Measurements from ENCODE around the gene NPTN. TPM values are rescaled to one million over a fixed set of nuclear protein-coding genes. Genes with fewer than 3 reads are reported as not detected.
"Not testable (repeated sequence)": the region's sequence is repeated elsewhere in the genome, so short reads cannot be mapped to it uniquely, and the experiment has no call there.

The NPTN gene
- total RNA-seq, 1 experiment from 2014 or later: 111 TPM

DNA sequence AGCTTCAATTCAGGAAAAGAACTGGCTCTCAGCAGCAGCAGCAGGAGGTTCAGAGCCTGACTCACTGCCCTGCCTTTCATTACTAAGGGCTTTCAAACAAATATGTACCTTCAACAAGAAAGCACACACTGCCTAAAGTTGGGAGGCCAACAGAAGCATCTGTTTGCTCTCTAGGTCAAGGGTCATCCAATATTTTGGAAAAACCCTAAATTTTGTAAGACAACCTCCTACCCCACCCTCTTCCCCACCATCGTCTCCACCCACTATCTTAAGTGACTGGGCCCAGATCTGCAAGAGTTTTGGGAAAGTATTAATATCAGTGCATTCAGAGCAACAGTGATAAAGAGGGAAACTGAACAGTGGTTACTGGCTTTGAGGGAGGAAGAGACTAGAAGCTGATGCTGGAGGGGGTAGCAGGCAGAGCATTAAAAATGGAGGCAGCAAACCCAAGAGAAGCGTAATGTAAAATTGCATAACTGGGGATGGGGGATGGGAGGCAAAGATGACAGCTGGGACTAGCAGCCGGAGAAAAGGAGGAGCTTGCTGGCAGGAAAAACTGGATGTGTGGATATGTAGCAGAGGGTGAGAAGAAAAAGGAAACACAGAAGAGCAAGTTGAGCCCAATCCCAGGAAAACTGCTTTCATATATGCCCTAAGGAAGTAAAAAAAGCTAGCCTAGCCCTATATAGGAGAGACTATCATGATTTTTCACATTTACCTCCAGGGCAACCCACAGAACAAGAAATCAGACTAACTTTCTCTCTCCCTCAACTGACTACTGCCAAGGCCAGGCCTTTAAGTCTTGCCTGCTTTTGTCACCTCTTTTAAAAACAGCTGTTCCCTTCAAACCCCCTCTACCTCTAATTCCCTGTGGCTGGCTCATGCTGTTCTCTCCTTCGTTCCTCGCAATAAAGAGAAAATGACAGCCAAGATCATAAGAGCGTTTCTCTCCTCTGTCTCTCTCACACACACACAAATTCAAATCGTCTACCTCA lies 31.4 kb downstream of the NPTN start:
- DNase-seq (ENCODE audit: low read depth): peak; percentile 88

DNA sequence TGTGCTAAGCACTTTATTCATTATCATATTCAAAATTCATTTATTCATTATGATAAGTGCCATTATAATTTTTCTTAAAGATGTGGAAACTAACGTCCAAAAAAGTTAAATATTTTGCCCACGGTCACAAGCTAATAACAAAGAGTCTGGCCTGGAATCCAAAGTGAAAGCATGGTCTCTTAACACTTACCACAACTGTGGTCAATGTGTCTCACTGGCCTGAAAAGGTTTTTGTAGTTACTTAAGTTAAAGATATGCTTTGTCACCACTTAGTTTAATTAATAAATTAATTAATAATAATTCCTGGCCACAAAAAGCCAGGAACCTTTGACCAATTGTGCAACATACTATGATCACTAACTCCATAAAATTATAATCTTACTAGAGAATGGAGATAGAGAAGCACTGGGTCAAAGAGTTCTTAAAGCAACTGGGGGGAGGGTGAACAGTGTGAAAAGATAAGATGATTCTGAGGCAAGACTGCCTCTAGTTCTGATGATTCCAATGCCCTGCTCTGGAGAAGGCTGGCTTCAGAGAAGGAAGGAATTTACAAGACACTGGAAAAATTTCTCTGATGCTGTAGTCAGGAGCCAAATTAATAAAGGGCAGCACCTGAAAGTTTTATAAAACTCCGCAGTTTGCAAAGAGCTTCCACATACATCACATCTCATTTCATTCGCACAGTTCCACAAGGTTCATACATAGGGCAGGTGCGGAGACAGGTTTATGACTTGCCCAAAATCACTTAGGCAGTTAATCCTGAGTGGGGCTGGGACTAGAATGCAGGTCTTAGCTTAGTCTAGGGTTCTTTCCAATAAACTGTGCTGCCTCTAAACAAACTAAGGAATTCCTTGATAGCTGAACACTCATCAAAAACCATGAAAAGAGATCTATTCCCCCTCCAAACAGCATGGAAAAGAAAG lies 32.5 kb downstream of the NPTN start:
- no peak for DNase-seq (ENCODE audit: low read depth)

DNA sequence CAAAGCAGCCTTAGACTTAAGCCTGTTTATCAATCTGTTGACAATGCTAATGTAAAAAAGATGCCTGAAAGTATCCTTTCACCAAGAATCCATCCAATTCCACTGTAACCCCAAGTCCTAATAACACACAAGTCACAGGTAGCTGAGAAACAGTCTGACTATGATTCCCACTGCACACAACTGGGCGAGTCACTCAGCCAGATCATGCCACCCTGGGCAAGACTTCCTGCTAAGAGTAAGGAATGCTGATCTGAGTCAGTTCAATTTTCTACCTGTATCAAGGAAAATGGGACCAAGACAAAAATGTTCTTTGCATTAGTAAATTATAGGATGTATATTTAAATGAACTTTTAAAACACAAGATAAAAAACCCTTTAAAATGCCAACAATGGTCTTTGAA lies 33.3 kb downstream of the NPTN start:
- peak; percentile 60 for DNase-seq (ENCODE audit: low read depth)

DNA sequence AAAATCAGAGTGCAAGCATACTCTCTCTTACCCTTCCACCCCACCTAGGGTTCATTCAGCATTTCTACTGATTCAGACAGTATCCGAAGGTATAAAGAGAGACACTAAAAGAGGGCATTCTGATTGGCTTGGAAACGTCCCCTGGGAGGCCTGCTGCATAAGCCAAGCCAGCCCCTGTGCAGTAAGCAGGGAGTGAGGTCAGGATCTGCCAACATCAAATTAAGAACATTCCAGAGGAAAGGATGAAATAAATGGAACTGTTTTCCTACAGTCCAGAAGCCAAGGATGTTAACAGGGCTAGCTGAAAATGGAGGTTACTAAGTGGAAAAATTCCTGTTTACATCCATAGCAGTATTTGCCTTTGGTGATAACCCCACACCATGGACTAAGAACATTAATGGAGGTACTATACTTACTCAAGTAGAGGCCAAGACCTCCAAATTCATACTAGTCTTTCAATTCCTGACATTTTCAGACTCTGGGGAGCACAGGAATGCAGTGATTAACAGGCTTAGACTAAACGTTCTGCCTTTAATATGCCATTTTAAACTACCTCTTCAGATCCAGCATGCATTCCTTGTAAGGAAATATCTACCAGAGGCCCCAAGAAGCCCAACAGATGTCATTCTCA lies 34.5 kb downstream of the NPTN start:
- DNase-seq (ENCODE audit: low read depth): peak; percentile 25

DNA sequence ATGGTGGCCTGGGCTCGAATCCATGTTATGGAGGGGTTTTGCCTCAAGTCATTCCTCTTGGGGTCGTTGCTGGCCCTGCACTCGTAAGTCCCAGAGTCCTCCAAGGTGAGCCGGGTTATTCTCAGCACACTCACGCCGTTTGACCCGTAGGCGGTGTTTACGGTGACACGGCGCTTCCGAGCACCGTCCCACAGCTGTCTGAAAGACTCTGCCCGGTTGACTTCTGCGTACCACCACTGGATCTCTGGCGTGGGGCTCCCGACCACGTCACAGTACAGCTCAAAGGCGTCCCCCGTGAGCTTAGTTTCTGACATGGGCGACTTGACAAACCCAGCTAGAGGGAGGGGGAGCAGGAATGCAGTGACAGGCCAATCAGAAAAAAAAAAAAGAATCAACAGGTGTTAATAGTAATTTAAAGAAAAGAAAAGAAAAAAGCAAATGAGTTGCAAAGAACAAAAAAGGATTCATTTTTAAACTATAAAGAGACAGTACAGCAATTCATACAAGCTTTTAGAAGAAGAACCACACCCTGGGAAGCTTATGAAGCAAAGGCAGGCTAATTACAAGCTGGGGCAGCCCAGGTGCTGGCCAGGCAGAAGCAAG lies 36.1 kb downstream of the NPTN start:
- DNase-seq (ENCODE audit: low read depth): no peak

DNA sequence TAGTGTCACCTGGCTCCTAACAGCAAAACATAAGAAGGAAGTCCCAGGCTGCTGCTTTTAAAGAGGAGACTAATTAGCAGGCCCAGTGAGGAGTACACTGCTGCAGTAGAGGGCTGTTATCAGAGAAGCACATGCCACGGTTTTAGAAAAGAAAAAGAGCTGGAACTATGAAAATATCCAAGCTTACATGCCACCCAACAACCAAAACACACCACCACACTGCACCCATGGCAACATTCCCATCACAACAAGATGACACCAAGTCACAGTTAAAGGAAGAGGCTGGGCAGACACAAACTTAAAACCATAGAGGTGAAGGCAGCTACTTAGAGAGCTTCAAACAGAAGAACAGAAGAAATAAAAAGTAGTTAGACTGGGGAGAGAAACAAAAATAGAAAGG lies 37.0 kb downstream of the NPTN start:
- no peak for DNase-seq (ENCODE audit: low read depth)

DNA sequence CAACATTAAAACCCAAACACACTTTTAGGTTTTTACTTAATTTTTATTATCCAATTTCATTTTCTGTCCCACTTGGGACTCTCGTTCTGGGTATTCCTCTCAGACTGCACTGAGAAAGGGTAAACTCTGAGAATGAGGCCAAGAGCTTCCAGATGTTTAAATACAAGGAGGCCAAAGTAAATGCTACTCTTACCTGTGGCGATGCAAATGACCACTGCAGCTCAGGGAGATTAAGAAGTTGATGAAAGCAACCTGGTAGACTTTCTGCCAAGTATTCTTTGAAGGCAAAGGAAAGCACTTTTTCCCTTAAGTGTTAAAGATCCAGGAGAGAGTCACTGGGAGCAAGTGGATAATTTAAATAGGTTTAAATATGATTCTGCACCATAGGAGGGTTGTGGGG lies 39.1 kb downstream of the NPTN start:
- DNase-seq (ENCODE audit: low read depth): no peak

DNA sequence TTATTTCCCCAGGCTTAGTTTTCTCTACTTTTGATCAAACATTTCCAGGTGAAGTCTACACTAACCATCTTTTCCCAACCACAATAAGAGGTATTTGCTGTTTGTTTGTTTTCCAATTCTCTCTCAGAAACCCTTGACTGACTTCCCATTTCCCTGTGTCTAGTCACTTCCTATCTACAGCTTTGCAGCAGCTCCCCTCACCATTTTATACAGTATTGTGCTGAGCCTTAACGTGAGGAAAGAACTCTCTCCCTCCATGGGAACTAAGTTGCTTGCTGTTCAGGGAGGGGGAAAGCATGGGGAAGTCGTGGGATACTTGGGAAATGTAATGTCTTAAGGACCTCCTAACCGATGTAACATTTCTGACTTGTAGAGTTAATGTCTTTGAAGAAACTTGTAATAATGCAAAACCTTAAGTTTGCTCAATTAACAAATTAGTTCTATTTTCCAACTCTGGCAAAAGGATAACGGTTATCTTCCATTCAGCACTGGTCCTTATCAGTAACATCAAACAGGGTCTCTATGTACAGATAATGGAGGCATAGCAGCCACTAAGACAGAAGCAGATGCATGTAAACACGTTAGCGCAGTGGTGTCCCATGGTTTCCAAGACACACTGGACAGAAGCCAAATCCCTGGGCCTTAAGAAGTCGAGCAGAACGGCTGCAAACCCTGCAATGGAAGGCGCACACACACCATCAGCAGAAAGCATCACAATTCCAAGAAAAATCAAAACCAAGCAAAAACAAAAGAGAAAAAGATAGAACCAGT lies 39.7 kb downstream of the NPTN start:
- no peak for DNase-seq (ENCODE audit: low read depth)

DNA sequence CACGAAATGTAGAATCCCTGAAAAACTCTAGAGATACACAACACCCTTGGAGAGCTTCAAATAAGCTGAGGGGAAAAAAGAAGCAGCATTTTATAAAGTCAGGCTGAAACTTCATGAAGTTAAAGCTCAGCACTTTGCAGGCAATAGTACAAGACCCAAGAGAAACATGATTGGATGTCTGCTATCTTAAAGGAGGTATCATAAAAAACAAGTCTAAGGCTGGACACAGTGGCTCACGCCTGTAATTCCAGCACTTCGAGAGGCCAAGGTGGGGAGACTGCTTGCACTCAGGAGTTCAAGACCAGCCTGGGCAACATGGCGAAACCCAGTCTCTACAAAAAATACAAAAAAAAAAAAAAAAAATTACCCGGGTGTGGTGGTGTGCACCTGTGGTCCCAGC lies 42.9 kb downstream of the NPTN start:
- no peak for DNase-seq (ENCODE audit: low read depth)

DNA sequence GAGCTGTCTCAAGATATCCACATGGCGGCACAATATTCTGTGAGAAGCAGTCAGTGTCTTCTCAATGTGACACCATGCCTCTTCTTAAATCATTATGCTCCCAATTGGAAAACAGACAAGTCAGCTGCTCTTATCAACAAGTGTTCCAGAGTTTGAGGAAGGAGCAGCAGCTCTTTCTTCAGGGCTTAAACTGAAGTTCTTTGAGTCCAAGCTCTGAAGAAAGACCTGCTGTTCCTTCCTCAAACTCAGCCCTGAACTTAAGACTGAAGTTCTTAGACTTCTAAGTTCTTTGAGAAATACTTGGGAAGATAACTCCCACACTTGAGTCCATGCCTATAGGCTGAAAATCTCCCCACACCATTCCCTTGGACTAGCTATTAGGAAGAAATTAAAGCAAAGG lies 43.4 kb downstream of the NPTN start:
- DNase-seq (ENCODE audit: low read depth): no peak

DNA sequence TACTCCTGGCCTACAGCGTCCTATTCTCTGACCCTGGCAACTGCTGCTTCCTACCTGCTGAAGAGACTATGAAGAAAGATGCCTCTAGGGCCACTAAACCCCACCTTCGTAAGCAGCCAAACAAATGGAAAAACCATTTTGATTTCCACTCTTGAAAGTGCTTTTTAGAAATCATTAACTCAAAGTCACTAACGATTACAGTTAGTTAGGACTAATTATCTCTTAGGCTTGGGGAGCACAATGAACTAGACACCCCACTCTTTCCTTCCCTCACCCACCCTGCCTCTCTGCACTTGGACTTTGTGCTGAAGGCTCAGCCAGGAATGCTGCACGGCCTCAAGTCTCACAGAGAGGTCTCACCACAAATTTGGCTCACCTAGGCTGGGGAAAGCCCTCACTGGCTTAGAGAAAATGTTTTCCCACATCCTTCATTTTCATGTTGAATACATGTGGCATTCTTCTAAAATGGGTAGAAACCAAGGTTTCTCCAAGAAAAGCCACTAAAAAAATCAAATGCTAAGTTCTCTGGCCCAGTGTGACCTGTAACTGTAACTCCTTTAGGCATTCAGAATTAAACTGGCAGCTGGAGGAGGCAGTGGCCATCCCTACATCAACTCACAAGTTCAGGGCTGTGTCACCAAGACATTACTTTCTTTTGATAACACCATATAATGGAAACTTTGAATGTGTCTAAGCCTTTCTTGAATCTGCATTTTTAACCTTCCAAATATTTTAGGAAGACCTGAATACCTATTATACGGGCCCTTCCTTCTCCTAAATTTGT lies 47.1 kb downstream of the NPTN start:
- DNase-seq (ENCODE audit: low read depth): no peak

DNA sequence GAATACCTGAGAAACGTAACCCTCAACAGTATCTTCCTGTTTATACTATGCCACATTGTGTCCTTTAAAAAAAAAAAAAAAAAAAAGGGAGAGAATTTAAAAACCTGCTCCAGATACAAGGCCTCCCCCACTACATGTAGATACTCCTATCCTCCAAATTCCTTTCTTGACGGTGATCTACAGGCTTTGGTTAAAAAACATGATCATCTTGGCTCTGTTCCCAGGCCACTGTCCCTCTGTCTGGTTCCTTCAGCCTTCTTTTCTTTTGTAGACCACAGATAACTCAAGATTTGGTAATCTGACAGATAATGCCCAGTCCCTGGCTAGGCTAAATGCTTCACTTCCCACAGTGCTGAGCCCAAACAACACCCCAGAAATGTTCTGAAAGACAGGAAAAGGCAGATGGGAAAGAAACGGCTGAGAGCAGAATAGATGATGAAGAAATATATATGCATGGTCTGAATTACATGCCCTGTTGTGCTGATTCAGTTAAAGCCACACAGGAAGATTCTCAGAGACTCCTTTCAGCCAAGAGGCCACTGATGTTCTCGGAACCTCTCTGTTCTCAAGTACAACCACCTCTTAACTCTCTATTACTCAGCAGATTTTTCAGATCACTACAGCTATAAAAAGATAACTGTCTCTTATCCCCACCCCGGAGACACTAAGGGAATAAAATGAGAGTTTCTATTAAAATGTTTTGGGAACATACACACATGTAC lies 48.3 kb downstream of the NPTN start:
- DNase-seq (ENCODE audit: low read depth): no peak

DNA sequence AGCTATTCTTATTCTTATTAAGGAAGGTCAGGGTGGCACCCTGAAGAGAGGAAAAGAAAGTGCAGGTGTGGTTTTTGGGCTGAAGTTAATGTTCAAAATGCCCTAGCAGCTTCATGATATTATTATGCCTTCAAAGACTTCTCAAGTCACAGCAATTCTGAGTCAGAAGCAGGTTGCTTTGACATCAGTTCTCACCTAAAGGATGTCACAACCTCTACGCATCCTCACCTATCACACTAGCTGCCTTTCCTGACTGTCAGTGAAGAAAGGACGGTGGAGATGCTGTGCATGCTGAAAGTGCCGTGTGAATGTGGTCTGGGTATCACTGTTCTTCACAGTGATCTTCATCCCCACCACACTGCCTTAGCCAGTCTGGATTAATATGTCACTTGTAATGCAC lies 49.6 kb downstream of the NPTN start:
- DNase-seq (ENCODE audit: low read depth): no peak

DNA sequence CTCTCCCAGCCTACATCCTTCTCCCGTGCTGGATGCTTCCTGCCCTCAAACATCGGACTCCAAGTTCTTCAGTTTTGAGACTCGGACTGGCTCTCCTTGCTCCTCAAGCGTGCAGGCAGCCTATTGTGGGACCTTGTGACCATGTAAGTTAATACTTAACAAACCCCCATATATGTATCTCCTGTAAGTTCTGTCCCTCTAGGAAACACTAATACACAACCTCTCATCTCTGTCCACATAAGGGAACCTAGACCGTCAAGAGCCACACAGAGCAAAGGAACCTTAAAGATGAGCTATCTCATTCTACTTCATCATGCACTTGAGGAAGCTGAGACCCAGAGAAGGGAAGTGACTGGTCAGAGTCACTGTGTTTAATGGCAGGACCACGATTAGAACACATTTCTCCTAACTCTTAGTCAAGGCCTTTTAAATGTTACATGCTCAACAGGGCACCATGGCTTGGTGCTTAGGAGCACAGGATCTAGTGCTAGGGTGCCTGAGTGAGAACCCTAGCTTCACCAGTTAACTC lies 50.3 kb downstream of the NPTN start:
- no peak for DNase-seq (ENCODE audit: low read depth)

DNA sequence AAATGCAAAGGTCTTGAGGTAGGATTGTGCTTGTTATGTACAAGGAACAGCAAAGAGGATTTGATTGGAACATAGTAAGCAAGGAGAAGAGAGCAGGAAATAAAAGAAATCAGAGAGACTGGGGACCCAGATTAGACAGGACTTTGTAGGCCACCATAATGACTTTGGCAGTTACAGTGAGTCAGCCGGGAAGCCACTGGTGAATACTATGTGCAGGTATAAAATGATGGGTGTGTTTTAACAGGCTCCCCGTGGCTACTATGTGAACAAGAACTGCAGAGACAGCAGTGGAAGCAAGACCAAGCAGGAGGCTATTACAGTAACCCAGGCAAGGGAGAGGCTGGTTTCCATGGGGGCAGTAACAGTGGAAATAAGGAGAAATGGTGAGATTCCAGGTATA lies 55.2 kb downstream of the NPTN start:
- no peak for DNase-seq (ENCODE audit: low read depth)

DNA sequence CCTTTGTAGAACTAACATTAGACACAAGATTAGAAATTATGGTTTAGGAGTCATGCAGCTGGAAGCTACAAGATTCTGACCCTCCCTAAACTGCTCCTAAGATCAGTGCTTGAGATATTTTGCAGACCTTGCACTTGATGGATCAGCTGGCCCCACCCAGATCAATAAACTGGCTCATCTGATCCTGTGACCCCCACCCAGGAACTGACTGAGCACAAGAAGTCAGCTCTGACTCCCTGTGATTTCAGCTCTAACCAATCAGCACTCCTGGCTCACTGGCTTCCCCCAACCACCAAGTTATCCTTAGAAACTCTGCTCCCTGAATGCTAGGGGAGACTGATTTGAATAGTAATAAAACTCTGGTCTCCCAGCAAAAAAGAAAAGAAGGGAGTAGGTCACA lies 55.6 kb downstream of the NPTN start:
- DNase-seq (ENCODE audit: low read depth): not testable (repeated sequence)

DNA sequence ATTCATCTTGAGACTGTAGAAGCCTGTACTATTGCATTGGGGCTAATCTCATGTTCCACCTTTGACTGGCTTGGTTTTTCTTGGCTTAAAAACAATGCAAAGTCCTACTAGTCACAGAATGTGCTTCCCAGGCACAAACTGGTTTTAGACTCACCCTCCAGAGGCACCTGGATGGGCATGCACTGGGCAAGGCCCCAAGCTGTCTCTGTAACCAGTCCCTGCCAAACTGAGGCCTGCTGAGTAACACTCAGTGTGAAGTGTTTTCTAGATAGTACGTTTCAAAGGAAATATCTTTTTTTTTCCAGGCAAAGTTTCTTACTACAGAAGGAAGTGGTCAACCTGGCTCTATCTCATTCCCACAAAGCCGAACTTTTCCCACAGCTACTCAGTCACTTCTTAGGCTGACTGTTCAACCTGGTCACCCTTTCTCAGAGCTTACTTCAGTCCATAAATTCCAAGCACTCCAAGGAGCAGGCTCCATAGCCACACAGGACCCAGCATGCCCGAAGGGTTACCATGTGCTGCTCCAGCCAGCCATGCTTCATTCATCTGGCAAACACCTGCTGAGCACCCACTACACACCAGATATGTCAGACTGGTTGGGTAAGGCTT lies 57.4 kb downstream of the NPTN start:
- DNase-seq (ENCODE audit: low read depth): no peak

DNA sequence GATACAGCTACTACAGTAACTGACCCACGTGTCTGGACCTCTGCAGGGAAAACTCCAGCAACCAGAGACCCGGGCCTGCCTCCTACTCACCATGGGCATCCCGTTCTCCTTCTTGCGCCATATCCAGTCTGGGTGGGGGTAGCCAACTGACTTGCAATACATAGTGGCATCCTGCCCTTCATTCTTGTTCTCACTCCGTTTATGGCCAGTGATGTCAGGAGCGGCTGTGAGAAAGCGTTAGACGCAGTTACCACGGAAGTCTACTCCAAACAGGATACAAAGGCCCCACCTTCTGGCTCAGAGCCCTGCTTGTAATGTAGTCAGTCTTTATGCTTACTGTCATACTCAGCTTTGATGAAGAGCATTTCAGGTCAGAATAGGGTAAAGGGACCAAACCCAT lies 59.6 kb downstream of the NPTN start:
- DNase-seq (ENCODE audit: low read depth): no peak

DNA sequence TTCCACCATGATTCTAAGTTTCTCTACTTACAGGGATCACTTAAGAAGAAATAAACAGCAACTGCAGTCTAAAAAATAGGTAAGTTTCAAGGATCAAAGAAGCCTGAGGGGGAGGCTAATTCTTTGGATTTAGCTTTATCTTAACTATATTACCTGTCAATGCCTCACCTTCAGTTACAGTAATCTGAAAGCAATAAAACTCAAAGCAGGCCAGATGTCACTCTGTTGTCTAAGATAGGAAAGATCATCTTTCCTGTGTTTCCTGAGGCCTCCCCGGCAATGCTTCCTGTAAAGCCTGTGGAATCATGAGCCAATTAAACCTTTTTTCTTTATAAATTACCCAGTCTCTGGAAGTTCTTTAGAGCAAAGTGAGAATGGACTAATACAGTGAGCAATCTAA lies 60.2 kb downstream of the NPTN start:
- DNase-seq (ENCODE audit: low read depth): no peak

Data from LHCN-M2 (cell line).